Stimulated activated CD8-positive, alpha-beta memory T cell treated with anti-CD3 and anti-CD28 coated beads, Interleukin-4, amount 100 ng/mL, for 4 hours (primary cell): ENCODE measurements around the gene TMEM86B.

Experiments used
- DNase-seq, 2 donors: peaks; one replicate each; pipeline ENCODE4 v3.0.0-alpha.2; 2020; ENCODE audit warnings: low read depth in 2 of 2, low spot score in 1 of 2

Gene TMEM86B, protein sequence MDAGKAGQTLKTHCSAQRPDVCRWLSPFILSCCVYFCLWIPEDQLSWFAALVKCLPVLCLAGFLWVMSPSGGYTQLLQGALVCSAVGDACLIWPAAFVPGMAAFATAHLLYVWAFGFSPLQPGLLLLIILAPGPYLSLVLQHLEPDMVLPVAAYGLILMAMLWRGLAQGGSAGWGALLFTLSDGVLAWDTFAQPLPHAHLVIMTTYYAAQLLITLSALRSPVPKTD

DNA sequence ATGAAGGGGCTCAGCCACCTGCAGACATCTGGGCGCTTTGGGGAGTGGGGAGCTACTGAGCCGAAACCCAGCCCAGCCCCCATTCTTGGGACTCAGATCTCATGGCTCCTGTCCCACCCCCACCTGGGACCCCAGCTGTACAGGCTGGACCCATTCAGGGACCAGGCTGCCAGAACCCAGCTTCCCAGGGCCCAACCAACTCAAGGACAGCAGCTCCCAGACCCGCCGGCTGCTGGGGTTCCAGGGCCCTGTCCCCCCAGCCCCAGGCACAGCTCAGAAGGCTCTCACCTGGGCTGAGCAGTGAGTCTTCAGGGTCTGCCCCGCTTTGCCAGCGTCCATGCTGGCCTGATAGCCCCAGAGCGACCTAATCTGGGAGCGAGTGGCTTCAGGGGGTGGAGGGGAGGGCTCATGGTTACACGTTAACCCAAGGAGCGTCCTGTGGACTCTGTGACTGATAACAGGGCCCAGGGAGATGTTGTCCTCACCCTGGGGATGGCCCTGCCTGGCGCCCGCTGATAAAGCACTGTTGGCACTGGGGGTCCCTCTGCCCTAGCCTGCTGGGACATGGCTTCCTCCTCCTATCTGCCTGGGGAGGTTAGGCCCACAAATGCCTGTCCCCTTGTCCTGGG lies at the start of gene TMEM86B:
TSS of gene TMEM86B (minus strand) at position 361 of the 629 bp plus-strand sequence. CDS start at position 339, 22 bp downstream.
- DNase-seq, result no peak

DNA sequence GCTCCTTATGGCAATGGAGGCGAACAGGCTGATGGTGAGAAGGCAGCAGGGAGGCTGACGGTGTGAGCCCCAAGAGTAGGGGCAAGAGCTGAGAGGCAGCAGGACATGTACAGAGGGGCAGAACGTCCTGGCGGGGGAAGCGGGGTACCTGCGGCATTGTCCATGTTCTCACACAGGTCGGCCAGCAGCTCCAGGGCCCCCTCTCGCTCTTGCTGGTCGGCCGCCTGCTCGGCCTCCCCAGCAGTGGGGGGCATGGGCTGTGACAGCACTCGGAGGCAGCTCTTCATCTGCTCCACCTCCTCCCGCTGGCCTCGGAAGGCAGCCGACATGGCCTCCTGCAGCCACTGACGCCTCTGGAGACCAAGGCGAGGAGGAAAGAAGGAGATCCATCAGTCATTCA lies 48.9 kb upstream of the TMEM86B start:
- DNase-seq, result no peak

DNA sequence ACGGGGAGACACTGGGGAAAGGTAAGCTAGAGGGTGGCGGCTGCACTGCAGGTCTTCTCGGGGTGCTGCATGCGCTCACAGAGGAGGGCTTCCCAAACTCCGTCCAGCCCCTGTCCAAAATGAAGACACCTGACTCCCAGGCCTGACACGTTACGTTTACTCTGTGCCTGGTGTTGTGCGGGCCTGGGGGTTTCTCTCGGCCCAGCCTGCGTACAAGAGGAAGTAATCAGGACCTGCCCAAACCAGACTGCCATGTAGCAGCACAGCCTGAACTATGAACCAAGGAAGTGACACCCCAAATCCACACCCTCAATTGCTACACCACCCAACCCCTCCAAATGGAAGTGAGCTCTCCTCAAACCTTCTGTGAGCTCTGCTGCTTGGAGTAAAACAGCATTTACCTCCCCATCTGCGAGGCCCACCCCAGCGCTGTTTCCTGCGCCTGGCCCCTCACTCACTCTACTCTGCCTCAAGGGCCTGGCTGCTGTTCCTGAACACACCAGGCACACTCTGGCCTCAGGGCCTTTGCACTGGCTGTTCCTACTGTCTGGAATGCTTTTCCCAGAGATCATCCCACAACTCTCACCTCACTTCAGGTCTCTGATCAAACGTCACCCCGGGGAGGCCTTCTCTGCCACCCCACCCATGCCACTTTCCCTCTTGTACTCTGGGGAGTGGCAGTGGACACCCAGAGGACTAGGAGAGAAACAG lies 48.3 kb upstream of the TMEM86B start:
- DNase-seq, result no peak

DNA sequence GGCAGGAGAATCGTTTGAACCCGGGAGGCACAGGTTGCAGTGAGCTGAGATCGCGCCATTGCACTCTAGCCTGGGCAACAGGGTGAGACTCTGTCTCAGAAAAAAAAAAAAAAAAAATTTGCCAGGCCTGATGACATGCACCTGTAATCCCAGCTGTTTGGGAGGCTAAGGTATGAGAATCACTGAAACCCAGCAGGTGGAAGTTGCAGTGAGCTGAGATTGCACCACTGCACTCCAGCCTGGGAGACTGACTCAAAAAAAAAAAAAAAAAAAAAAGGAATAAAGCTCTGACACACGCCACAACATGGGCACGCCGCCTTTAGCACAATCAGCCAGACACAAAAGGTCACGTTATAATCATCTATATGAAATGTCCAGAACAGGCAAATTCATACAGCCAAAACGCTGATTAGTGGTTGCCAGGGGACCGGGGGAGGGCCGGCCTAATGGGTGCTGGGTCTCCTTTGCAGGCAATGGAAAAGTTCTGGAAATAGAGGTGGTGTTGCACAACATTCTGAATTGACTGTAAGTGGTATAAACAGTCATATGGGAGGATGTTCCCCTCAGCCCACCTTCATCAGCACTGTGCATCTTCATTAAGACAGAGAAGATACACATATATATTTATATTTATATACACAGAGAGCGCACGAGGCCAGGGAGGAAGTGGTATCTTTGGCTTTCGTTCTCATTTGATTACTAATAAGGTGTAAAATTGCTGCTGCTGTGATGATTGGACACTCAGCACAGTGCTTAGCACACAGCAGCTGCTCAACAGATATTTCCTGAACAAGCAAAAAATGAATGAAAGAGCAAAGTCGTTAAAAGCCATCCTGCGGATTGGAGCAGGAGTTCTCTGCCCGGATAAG lies 47.5 kb upstream of the TMEM86B start:
- no peak for DNase-seq

DNA sequence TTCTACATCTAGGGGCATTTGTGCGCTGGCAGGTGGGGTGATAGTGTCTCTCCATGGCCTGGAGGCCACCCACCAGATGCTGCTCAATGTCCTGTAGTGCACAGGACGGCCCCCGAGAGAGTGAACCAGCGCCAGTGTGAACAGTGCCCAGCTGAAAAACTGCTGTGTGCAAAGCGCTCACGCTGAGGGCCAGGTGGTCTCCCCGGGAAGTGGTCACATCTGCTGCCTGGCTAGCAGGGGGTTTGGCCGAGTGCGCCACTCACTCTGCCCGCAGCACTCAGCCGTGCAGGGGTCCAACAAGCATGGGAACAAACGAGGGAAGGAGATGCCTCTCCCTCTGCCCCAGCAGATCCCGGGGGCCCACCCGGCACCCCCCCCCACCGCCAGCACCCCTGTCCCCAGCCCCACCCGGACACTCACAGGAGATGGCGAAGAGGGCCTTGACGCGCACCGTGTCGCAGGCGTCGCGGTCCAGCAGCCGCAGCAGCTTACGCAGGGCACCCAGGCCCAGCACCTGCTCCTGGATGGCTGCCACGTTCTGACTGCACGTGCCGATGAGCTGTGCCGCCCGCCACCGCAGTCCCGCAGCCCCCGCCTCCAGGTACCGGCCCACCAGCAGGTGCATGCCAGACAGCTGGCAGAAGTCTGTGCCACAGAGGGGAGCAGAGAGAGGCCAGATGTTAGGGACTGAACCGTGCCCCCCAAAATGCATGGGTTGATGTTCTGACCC lies 45.6 kb upstream of the TMEM86B start:
- DNase-seq, result no peak

DNA sequence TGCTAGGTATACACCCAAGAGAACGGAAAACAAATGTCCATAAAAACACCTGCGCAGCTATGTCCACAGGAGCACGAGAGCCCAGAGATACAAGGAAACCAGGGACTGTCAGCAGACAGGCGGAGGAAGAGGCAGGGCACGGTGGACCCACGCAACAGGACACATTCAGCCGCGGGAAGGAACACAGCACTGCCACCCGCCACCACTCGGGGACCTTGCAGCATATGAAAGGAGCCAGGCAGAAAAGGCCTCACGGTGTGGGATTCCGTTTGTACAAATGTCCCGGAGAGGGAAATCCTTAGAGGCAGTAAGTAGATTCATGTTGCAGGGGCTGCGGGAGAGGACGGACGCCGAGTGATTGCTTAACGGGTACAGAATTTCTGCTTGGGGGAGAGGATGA lies 43.6 kb upstream of the TMEM86B start:
- DNase-seq, result no peak

DNA sequence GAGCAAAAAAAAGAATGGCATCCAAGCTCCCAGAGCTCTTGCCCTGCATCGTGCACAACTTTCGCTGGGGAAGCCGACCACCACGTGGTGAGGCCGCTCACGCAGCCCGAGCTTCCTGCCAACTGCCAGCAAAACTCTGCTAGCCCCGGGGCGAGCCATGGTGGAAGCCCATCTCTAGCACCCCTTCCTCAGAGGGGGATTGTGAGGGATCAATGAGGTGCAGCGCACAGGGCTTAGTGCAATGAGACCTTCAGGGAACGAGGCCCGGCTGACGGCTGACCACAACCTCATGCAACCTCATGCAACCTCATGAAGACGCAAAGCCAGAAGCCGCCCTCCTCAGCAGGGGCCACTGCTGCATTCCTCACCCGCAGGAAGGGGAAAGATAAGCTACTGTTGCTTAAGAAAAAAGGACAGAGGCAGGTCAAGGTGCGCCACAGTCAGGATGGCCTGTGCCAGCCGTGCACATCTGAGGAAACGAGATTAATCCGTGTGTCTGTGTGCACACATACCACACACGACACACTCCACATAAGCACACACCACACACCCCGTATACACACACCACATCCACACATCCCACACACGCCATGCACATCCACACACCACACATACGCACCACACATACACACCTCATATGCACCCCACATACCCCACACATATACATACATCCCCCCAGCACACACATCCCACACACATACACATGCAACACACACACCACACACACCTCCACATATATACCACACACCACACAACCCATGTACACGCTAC lies 41.8 kb upstream of the TMEM86B start:
- DNase-seq, result no peak

DNA sequence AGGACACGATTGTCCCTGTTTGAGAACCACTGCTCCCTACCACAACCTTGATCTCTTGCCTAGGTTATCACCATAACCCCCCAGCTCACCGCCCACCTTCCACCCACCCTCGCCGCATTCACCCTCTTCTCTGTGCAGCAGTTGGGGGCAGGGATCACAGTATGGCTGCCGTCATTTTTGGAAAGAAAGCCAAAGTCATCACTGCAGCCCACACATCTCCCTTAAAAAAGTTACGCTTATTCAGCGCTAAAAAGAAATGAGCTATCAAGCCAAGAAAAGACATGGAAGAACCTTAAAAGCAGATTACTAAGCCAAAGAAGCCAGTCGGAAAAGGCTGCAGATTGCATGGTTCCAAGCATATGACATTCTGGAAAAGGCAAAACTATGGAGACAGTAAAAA lies 40.7 kb upstream of the TMEM86B start:
- DNase-seq, result no peak

DNA sequence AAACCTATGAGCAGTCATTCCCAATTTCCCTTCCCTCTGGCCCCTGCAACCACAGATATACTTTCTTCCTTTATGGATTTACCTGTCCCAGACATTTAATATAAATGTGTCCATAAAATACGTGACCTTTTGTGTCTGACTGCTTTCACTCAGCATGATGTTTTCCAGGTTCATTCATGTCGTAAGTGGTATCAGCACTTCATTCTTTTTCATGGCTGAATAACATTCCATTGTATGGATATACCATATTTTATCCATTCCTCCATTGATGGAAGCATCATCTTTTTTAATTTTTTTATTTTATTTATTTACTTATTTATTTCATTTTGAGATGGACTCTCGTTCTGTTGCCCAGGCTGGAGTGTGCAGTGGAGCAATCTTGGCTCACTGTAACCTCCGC lies 38.3 kb upstream of the TMEM86B start:
- no peak for DNase-seq

DNA sequence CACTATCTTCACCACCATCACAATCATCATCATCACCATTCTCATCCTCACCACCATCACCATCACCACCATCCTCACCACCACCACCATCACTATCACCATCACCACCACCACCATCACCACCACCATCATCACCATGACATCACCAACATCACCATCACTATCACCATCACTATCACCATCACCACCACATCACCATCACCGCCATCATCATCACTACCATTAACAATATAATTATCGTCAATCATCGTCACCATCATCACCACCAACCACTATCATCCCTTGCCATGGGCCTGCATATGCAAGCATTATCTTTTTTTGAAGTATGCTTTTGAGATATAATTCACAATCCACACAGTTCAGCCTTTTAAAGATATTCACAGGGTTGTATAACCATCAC lies 37.8 kb upstream of the TMEM86B start:
- DNase-seq, result no peak

DNA sequence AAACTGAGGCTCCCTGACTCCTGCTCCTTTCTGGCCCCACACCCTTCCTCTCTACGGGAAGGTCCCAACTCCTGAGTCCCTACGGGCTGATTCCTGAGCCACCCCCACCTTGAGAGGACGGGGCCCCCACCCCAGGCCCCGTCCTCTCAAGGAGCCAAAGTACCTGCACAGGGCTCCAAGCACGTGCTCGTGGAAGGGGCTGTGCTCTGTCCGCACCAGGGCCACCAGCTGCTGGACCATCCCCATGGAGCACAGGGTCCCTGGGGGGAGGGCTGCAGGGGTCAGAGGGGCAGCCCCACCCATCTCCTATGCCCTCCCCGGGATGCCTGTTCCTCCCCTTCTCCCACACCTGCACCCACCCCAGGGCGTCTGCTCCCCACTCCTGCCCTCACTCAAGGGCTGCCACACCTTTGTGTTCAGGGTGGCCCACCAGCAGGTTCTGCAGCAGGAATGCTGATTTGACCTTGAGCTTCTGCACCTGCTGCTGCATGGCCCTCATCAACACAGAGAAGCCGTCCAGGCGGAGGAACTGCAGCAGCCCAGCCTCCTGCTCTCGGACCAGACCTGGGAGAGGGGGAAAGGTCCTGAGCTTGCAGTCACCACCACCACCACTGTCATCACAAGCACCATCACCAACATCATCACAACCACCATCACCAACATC lies 37.3 kb upstream of the TMEM86B start:
- DNase-seq, result no peak

DNA sequence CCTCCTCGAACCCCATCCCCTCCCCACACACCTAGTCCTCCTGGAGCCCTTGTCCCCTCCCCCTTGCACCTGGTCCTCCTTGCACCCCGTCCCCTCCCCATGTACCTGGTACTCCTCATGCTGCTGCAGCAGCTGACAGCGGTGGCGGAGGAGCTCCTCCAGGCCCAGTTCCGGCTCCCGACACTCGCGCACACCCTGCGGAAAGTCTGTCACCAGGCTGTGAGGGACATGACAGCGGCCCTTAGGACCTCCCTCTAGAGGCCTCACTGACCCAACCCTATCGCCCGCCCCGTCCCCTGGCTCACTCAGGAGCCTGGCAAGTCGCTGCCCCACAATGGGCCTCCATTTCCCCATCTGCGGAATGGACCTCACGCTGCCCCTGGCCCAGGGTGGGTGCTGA lies 36.6 kb upstream of the TMEM86B start:
- DNase-seq, result no peak

DNA sequence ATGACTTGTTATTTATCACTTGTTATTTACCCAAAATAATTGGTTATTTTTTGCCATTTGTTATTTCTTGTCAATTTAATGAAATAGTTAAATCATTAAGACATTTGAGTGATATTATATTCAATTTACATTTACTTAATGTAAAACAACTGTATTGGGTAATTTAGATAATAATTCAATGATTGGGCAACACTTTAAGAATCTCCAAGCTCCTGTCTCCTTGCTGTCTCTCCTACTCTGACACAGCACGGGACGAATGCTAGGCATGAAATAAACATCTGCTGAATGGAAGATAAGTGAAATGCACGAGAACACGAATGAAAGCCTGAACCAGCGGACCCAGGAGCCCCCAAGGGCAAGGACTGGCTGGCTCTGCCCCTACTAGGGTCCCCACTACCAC lies 36.0 kb upstream of the TMEM86B start:
- DNase-seq, result no peak

DNA sequence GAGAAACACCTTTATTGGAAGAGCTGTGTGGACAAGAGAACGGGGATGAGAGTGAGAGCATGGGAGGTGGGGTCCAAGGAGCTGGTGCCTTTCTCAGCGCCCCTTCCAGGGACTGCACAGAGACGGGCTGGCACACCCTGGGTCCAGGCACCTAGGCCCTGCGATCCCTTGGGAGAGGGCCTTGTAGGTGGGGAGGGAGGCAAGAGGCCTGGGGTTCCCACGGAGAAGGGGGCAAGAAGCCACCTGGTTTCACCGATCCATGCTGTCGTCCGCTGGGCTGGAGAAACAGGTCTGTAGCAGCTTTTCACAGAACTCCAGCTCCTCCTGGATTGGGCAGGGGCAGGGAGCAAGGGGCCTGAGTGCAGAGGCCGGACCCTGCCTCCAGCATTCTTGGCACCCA lies 33.8 kb upstream of the TMEM86B start:
- no peak for DNase-seq

DNA sequence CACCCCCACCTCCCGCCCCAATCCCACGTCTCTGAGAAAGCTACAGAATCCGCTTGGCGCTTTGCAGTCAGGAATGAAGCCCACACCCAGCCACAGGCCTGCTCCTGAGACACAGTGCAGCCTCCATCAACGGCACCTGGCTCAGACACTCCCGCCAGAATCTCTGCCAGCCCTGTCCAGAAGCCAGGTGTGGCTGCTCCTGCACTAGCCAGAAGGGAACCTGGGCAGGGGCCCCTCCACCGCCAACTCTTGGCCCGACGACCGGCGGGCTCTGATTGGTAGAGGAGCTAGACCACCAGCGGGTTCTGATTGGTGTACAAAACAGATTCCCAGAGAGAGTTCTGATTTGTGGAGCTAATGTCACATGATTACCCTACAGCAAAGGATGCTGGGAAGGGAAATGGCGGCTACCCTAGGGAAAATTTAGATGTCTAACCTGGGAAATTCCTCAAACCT lies 33.1 kb upstream of the TMEM86B start:
- DNase-seq, result no peak

DNA sequence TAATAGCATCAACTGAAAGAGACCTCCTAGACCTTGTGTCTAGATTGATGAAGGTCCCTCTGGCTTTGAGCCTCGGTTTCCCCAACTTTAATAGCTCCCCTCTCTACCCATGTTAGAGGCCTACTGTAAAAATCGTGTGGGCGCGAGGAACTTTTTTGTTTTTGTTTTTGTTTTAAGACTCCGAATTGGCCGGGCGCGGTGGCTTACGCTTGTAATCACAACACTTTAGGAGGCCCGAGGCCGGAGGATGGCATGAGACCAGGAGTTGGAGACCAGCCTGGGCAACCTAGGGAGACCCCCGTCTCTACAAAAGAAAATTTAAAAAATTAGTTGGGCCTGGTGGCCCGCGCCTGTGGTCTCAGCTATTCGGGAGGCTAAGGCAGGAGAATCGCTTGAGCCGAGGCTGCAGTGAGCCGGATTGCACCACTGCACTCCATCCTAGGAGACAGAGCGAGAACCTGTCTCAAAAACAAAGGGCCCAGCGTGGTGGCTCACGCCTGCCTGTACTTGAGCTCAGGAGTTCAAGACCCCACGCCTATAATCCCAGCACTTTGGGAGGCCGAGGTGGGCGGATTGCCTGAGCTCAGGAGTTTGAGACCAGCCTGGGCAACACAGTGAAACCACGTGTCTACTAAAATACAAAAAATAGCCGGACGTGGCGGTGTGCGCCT lies 31.1 kb upstream of the TMEM86B start:
- no peak for DNase-seq

DNA sequence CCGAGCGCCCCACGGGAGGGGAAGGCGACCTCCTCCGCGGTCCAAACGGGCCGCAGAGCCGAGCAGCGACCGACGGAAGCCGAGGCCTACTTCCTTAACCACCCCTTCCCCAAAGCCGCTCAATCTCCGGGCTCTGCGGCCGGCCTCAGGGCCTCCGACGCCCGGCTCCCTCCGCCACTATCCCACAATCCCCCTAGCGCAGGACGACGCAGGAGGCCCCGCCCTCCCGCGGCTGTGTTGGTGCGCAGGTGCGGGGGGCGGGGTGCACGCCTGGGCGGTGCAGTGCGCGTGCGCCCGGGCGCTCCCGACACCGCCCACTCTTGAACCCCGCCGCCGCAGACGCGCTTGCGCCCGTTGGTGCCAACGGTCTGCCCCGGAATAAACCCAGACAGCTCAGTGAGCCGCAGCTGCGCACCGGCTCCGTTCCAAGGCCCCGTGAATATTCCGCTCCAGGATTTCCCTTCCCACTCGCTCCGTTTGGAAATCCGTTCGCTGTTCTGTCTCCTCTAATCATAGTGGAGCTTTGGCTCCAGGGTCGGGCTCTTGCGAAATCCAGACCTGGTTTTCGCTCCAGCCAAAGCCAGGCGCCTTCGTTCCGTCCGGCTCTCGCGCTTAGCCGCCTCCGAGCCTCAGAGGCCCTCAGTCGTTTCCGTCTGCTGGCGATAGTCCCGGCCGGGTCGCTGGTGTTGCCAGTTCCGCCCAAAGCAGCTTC lies 30.4 kb upstream of the TMEM86B start, which contains the start of gene PPP6R1:
TSS of gene PPP6R1 (minus strand) at position 190 of the 712 bp plus-strand sequence. CDS start 11,914 bp downstream, outside the sequence.
- DNase-seq, result peak; percentile 83 to 87

DNA sequence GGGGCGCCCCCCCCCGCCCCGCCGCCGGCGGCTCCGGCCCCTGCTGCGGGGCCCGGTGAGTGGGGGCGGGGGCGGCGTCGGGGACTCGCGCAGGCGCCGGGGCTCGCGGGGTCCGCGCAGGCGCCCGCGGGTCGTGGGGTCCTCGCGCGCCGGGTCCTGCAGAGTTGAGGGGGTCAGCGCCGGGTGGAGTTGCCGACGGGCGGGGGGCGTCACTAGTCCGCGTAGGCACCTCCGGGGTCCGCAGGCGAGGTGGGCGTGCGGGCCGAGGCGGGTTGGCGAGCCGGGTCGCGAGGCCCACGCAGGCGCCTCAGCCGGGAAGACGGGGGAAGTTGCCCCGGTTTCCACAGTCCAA lies 29.9 kb upstream of the TMEM86B start:
- no peak for DNase-seq
